ENCODE data around the gene BBS1.

The BBS1 gene

DNA sequence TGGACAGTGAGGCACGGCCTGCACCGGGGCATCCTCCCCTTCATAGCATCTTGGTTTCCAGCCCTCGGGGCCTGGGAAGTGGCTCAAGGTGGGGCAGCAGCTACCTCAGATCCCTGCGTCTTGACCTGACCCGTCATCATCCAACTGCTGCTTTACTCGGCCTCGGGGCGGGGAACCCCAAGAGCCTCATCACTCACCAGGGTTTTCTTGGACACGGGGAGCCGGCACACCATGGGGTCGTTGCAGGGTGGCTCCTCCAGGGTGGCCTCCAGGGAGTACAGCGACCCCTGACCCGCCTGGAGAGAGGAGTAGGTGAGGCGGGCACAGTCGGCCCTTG lies 57.3 kb downstream of the BBS1 start:
- no peak overlapping the region for H3K9ac ChIP-seq (ENCODE audit: insufficient read length, low read depth)
- no peaks in the 10 kb centered on the region for H3K27me3 ChIP-seq (ENCODE audit: insufficient read depth, insufficient read length)
- H3K4me3 ChIP-seq (ENCODE audit: insufficient read length, low read depth): no peak overlapping the region
- TF ChIP-seq YY1 (IDR thresholded peaks at IDR 0.05; ENCODE audit: insufficient read depth, insufficient read length): no peak
- no peak for TF ChIP-seq SUZ12 (IDR thresholded peaks at IDR 0.05; ENCODE audit: extremely low read depth, insufficient read depth, insufficient read length)
- TF ChIP-seq ZNF274 (IDR thresholded peaks at IDR 0.05; ENCODE audit: low read depth, low read length): no peak
- no peaks in the 10 kb centered on the region for H3K4me1 ChIP-seq (ENCODE audit: insufficient read depth, insufficient read length)
- H3K36me3 ChIP-seq (ENCODE audit: insufficient read depth, insufficient read length, low read length): no peaks in the 10 kb centered on the region
- H3K9me3 ChIP-seq (ENCODE audit: insufficient read depth, low read length): no peaks in the 10 kb centered on the region
- DNase-seq (ENCODE audit: low read depth, low spot score): no peak

DNA sequence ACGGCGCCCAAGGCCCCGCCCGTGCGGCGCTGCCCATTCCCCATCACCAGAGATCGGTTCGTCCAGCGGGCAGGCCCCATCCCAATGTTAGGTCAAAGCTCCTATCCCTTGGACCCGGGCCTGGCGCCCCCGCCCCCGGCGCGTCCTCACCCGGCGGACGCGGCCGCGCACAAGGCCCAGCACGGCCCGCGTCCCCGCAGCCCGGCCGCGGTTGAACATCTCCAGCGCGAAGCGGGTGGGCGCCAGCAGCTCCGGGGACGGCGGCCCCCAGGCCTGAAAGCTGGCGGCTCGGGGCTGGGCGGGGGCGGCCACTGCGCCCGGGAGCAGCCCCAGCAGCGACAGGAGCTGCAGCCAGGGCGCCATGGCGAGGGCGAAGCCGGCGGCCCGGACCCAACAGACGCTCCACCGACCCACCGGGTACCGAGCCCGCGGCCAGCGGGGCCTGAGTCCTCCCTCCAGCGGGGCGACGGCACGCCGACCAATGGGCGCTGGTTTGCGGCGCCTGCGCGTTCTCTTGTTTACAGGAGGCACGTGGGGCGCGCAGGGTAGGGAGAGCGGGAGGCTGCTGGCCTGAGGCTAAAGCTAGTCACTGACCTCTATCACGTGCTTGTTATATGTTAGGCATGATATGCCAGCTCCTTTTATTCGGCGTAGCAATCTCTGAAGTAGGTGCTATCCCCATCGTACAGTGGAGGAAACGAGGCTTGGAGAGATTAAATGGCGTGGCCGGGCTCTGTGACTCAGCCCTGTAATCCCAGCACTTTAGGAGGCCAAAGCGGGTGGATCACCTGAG lies 57.9 kb downstream of the BBS1 start, which contains the start of gene CTSF:
Gene CTSF (minus strand): TSS at position 483 of the 793 bp plus-strand sequence. CDS start 120 bp downstream, at position 363.
- Histone ChIP-seq H3K9ac (ENCODE audit: insufficient read length, low read depth) (peak within 1 kb of the TSS; percentile 7), H3K27me3 (ENCODE audit: insufficient read depth, insufficient read length) (no peaks in the 10 kb centered on the region), H3K4me1 (ENCODE audit: insufficient read depth, insufficient read length) (no peaks in the 10 kb centered on the region), H3K36me3 (ENCODE audit: insufficient read depth, insufficient read length, low read length) (no peaks in the 10 kb centered on the region), H3K4me3 (ENCODE audit: insufficient read length, low read depth) (no peak within 1 kb of the TSS), H3K9me3 (ENCODE audit: insufficient read depth, low read length) (no peaks in the 10 kb centered on the region)
- TF ChIP-seq YY1 (IDR thresholded peaks at IDR 0.05; ENCODE audit: insufficient read depth, insufficient read length) (no peak), SUZ12 (IDR thresholded peaks at IDR 0.05; ENCODE audit: extremely low read depth, insufficient read depth, insufficient read length) (no peak), ZNF274 (IDR thresholded peaks at IDR 0.05; ENCODE audit: low read depth, low read length) (no peak)
- DNase-seq (ENCODE audit: low read depth, low spot score): no peak

DNA sequence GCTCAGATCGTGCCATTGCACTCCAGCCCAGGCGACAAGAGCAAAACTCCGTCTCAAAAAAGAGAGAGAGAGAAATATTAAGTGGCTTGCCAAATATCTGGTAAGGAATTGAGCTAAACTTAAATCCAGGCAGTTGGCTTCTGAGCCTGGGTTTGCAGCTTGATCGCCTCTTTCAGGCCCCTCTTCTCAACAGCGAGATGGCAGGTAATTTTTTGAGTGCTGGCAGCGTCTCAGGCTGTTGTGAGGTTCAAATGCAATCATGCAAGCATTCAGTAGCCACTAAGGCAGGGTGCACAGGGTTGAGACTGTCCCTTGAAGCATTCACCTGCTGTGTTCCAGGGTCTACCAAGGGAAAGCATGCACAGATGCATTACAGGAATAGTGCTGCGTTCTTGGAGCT lies 58.6 kb downstream of the BBS1 start:
- no peak overlapping the region for H3K4me3 ChIP-seq (ENCODE audit: insufficient read length, low read depth)
- DNase-seq (ENCODE audit: low read depth, low spot score): no peak

DNA sequence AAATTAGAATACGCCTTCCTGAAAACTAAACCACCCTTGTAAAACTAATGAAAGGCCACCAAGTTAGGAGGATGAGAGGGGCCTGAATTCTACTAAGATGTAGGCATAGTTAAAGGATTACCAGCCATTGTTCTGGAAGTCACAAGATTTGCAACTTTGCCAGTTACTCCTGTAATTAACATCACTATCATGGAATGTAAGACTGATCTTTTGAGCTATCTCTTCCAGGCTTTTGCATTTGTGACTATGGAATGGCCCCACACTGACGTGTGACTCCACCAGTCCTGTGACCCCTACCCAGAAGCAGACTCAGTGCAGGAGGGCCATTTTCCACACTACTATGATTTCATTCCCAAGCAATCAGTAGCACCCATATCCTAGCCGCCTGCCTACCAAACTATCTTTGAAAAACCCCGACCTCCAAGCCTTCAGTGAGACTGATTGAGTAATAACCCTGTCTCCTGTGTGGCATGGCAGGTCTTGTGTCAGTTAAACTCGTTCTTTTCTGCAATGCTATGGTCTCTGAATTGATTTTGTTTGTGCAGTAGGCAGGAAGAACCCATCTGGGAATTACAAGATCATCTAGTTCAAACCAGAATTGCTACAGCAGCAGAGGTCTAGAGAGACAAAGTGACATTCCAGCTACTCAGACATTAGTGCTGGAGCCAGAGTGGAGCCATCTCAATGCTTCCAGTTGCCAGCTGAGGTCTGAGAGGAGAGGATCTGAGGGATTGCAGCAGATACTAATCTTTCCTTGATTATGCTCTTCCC lies 59.8 kb downstream of the BBS1 start:
- TF ChIP-seq ZNF274 (IDR thresholded peaks at IDR 0.05; ENCODE audit: low read depth, low read length) (no peak), SUZ12 (IDR thresholded peaks at IDR 0.05; ENCODE audit: extremely low read depth, insufficient read depth, insufficient read length) (no peak), YY1 (IDR thresholded peaks at IDR 0.05; ENCODE audit: insufficient read depth, insufficient read length) (no peak)
- no peaks in the 10 kb centered on the region for H3K36me3 ChIP-seq (ENCODE audit: insufficient read depth, insufficient read length, low read length)
- no peaks in the 10 kb centered on the region for H3K4me1 ChIP-seq (ENCODE audit: insufficient read depth, insufficient read length)
- H3K9me3 ChIP-seq (ENCODE audit: insufficient read depth, low read length): peaks cover 4% of the 10 kb centered on the region; the same call in 1 of the 2 replicates
- DNase-seq (ENCODE audit: low read depth, low spot score): peak; percentile 85
- no peak overlapping the region for H3K4me3 ChIP-seq (ENCODE audit: insufficient read length, low read depth)
- no peaks in the 10 kb centered on the region for H3K27me3 ChIP-seq (ENCODE audit: insufficient read depth, insufficient read length)
- no peak overlapping the region for H3K9ac ChIP-seq (ENCODE audit: insufficient read length, low read depth)

More for the DNA sequence above, 58.6 kb downstream of the BBS1 start:
- H3K36me3 ChIP-seq (ENCODE audit: insufficient read depth, insufficient read length, low read length): no peaks in the 10 kb centered on the region
- peaks cover 3% of the 10 kb centered on the region; the same call in 1 of the 2 replicates for H3K9me3 ChIP-seq (ENCODE audit: insufficient read depth, low read length)
- peak overlapping the region; percentile 7 for H3K9ac ChIP-seq (ENCODE audit: insufficient read length, low read depth)
- no peak for TF ChIP-seq ZNF274 (IDR thresholded peaks at IDR 0.05; ENCODE audit: low read depth, low read length)
- TF ChIP-seq YY1 (IDR thresholded peaks at IDR 0.05; ENCODE audit: insufficient read depth, insufficient read length): no peak
- H3K27me3 ChIP-seq (ENCODE audit: insufficient read depth, insufficient read length): no peaks in the 10 kb centered on the region
- no peaks in the 10 kb centered on the region for H3K4me1 ChIP-seq (ENCODE audit: insufficient read depth, insufficient read length)

DNA sequence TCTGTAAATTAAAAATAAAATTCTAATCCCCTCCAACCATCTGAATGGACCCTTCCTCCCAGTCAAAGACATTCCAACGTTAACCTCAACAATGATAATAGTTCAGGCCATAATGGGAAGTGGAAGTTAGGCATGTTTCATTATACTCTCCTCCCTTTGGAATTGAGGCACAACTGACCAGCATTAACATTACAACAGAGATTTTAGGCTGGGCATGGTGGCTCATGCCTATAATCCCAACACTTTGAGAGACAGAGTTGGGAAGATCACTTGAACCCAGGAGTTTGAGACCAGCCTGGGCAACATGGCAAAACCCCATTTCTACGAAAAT lies 60.4 kb downstream of the BBS1 start:
- TF ChIP-seq SUZ12 (IDR thresholded peaks at IDR 0.05; ENCODE audit: extremely low read depth, insufficient read depth, insufficient read length): no peak
- no peak for TF ChIP-seq ZNF274 (IDR thresholded peaks at IDR 0.05; ENCODE audit: low read depth, low read length)
- TF ChIP-seq YY1 (IDR thresholded peaks at IDR 0.05; ENCODE audit: insufficient read depth, insufficient read length): no peak
- peak; percentile 51 for DNase-seq (ENCODE audit: low read depth, low spot score)
- Histone ChIP-seq H3K36me3 (ENCODE audit: insufficient read depth, insufficient read length, low read length) (no peaks in the 10 kb centered on the region), H3K4me3 (ENCODE audit: insufficient read length, low read depth) (no peak overlapping the region), H3K9me3 (ENCODE audit: insufficient read depth, low read length) (peaks cover 4% of the 10 kb centered on the region; the same call in 1 of the 2 replicates), H3K27me3 (ENCODE audit: insufficient read depth, insufficient read length) (no peaks in the 10 kb centered on the region), H3K9ac (ENCODE audit: insufficient read length, low read depth) (no peak overlapping the region), H3K4me1 (ENCODE audit: insufficient read depth, insufficient read length) (no peaks in the 10 kb centered on the region)

DNA sequence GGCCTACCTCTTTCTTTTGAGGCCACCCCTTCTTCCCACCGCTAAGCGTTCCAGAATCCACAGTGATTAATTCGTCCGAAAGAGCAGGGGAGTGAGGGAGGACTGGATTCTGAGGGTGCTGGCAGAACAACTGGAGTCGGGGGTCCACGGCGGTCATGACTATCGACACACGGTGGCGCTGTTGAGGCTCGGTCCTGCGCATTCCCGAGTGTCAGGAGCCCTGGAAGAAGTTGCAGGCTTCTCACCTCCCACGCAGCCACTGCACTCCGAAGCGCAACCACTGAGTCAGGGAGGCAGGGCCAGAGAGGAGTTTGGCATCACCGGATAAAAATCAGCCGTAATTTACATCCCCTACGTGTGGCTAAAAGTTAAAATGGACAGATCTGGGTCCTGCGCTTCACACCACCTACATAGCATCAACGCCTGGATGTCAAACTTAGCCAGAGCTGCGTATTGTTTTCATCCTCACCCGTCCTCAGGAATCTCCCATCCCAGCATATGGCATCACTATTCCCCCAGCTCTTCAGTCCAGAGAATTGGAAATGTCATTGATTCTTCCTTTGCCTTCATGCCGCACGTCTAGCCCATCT lies 68.7 kb downstream of the BBS1 start:
- H3K4me3 ChIP-seq (ENCODE audit: insufficient read length, low read depth): no peak overlapping the region
- TF ChIP-seq ZNF274 (IDR thresholded peaks at IDR 0.05; ENCODE audit: low read depth, low read length): no peak
- TF ChIP-seq SUZ12 (IDR thresholded peaks at IDR 0.05; ENCODE audit: extremely low read depth, insufficient read depth, insufficient read length): no peak
- no peak for TF ChIP-seq YY1 (IDR thresholded peaks at IDR 0.05; ENCODE audit: insufficient read depth, insufficient read length)
- DNase-seq (ENCODE audit: low read depth, low spot score): peak; percentile 51
- H3K4me1 ChIP-seq (ENCODE audit: insufficient read depth, insufficient read length): peaks cover 3% of the 10 kb centered on the region
- H3K9ac ChIP-seq (ENCODE audit: insufficient read length, low read depth): peak overlapping the region; percentile 23
- H3K9me3 ChIP-seq (ENCODE audit: insufficient read depth, low read length): peaks cover 20% of the 10 kb centered on the region
- peaks cover 11% of the 10 kb centered on the region for H3K27me3 ChIP-seq (ENCODE audit: insufficient read depth, insufficient read length)
- no peaks in the 10 kb centered on the region for H3K36me3 ChIP-seq (ENCODE audit: insufficient read depth, insufficient read length, low read length)

DNA sequence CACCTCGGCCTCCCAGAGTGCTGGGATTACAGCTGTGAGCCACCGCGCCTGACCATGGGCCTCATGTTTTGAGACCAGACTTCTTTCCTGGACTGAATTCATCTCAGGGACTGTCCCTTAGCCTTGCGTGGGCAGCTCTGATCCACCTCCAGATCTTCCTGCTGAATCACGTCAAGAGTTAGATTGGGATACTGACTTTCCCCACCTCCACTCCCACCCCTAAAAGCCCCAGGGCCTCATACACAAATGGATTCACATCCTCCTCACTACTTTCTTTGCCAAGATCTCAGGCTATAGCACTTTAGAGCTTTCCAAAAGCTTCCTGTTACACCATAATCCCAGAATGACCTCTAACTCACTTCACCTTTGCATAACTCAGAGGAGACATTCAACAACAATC lies 70.4 kb downstream of the BBS1 start:
- Histone ChIP-seq H3K27me3 (ENCODE audit: insufficient read depth, insufficient read length) (peaks cover 11% of the 10 kb centered on the region), H3K36me3 (ENCODE audit: insufficient read depth, insufficient read length, low read length) (no peaks in the 10 kb centered on the region), H3K9me3 (ENCODE audit: insufficient read depth, low read length) (peaks cover 27% of the 10 kb centered on the region), H3K4me1 (ENCODE audit: insufficient read depth, insufficient read length) (peaks cover 3% of the 10 kb centered on the region), H3K9ac (ENCODE audit: insufficient read length, low read depth) (no peak overlapping the region), H3K4me3 (ENCODE audit: insufficient read length, low read depth) (no peak overlapping the region)
- DNase-seq (ENCODE audit: low read depth, low spot score): no peak
- TF ChIP-seq ZNF274 (IDR thresholded peaks at IDR 0.05; ENCODE audit: low read depth, low read length) (no peak), SUZ12 (IDR thresholded peaks at IDR 0.05; ENCODE audit: extremely low read depth, insufficient read depth, insufficient read length) (no peak), YY1 (IDR thresholded peaks at IDR 0.05; ENCODE audit: insufficient read depth, insufficient read length) (no peak)

All from NT2/D1 (cell line).